GM18867 (cell line): ENCODE results near the gene CCDC12.

Experiments used
- ATAC-seq: cut with Tn5 transposase; IDR thresholded peaks from one replicate; pipeline ENCODE4 v1.9.1; 2021; ENCODE audit warnings: mild to moderate bottlenecking, moderate library complexity; ENCODE audit not compliant: unreplicated experiment

Gene CCDC12

GRCh38 chr3:47008234-47008796, 31.8 kb upstream of the CCDC12 start:
- ATAC-seq = no peak

DNA sequence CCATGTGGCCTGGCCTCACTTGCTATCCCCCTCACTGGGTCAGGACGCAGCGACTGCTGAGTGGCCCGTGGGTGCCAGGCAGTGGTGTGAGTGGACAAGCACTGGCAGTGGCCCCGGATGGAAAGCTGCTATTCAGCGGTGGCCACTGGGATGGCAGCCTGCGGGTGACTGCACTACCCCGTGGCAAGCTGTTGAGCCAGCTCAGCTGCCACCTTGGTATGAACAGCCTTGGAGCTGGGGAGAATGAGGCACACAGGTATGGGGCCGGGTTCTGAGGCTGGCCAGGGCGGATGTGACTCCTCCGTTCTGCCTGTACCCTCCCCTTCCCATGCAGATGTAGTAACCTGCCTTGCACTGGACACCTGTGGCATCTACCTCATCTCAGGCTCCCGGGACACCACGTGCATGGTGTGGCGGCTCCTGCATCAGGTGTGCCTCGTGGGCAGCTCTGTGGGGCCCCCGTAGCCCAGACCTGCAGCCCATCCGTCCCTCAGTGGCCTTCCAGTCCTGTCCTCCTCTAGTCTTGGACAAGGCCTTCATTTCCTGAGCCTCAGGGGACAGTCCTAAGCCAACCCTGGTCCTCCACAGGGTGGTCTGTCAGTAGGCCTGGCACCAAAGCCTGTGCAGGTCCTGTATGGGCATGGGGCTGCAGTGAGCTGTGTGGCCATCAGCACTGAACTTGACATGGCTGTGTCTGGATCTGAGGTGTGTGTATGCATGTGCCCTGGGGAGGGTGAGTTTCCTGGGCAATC, 31.1 kb upstream of the CCDC12 start:
- ATAC-seq = no peak

- ATAC-seq = no peak
Observed at GRCh38 chr3:47007001-47007400, 30.5 kb upstream of the CCDC12 start.

DNA sequence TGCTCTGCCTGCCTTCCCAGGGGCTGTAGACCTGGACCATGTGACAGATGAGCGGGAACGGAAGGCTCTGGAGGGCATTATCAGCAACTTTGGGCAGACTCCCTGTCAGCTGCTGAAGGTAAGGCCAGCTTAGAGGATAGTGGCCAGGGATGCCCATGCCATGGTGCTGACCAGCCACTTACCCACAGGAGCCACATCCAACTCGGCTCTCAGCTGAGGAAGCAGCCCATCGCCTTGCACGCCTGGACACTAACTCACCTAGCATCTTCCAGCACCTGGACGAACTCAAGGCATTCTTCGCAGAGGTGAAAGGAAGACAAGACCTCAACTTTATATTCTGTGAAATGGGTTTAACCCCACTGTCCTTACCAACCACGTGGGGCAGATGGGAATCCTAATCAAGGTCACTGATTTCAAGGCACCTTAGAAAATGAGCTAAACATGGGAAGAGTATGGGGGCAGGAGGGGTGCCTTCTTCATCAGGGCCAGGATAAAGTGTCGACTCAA, 29.7 kb upstream of the CCDC12 start:
- ATAC-seq = no peak

DNA sequence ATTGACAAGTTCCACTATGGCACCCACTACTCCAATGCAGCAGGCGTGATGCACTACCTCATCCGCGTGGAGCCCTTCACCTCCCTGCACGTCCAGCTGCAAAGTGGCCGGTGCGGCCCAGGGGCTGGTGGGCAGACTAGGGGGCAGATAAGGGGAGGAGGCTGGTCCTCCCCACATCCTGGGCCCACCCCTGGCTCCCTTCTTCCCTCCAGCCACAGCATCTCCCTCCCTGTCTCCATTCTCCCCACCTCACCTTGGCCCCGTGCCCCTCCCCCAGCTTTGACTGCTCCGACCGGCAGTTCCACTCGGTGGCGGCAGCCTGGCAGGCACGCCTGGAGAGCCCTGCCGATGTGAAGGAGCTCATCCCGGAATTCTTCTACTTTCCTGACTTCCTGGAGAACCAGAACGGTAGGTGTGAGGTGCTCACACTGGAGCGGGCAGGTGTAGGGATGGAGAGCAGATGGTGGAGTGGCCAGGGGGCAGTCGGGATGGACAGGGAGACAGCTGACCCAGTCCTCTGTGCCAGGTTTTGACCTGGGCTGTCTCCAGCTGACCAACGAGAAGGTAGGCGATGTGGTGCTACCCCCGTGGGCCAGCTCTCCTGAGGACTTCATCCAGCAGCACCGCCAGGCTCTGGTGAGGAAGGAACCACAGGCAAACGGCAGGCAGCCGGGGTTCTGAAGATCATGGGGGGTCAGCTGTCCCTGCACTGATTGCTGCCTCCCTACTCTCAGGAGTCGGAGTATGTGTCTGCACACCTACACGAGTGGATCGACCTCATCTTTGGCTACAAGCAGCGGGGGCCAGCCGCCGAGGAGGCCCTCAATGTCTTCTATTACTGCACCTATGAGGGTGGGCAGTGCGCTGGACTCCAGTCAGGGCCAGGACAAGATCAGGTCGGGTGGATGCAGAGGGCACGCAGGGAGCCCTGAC, 28.9 kb upstream of the CCDC12 start:
- ATAC-seq = no peak

GRCh38 chr3:47004369-47005211, 28.0 kb upstream of the CCDC12 start:
- ATAC-seq = no peak

DNA sequence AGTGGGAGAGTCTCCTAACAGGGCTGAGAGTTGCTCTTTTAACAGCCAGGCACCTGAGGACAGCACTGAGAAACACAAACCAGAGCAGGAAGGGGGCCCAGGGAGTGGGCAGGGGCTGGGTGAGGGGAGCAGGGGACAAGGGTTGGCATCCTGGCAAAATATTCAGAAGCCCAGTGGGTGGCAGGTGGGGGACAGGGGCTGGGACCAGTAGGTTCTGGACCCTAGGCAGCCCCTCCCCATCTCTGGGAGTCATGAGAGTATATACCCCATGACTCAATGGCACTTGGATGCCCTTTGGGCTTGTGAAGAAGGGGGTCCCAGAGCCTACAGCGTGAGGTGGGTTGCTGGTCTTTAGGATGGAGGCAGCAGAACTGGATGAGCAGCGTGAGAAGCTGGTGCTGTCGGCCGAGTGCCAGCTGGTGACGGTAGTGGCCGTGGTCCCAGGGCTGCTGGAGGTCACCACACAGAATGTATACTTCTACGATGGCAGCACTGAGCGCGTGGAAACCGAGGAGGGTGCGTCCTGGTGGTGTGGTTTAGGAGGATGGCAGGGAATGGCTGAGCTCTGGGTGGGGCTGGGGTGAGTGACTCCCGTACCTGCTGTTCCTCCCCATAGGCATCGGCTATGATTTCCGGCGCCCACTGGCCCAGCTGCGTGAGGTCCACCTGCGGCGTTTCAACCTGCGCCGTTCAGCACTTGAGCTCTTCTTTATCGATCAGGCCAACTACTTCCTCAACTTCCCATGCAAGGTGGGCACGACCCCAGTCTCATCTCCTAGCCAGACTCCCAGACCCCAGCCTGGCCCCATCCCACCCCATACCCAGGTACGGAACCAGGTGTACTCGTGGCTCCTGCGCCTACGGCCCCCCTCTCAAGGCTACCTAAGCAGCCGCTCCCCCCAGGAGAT, 27.2 kb upstream of the CCDC12 start:
- no peak for ATAC-seq

DNA sequence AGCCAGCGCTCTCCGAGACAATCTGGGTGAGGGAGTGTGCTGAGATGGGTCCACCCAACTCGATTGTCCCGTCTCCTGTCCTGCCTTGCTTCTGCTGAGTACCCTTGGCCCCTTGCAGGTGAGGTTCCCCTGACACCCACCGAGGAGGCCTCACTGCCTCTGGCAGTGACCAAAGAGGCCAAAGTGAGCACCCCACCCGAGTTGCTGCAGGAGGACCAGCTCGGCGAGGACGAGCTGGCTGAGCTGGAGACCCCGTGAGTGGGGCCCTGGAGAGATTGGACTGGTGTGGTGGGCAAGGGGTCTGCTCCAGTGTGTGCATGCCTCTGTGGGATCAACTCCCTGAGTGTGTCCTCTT, 26.5 kb upstream of the CCDC12 start:
- no peak for ATAC-seq

GRCh38 chr3:47002171-47003055, 25.9 kb upstream of the CCDC12 start:
- no peak for ATAC-seq

- no peak for ATAC-seq
Observed at GRCh38 chr3:47001731-47002170, 25.2 kb upstream of the CCDC12 start.

DNA sequence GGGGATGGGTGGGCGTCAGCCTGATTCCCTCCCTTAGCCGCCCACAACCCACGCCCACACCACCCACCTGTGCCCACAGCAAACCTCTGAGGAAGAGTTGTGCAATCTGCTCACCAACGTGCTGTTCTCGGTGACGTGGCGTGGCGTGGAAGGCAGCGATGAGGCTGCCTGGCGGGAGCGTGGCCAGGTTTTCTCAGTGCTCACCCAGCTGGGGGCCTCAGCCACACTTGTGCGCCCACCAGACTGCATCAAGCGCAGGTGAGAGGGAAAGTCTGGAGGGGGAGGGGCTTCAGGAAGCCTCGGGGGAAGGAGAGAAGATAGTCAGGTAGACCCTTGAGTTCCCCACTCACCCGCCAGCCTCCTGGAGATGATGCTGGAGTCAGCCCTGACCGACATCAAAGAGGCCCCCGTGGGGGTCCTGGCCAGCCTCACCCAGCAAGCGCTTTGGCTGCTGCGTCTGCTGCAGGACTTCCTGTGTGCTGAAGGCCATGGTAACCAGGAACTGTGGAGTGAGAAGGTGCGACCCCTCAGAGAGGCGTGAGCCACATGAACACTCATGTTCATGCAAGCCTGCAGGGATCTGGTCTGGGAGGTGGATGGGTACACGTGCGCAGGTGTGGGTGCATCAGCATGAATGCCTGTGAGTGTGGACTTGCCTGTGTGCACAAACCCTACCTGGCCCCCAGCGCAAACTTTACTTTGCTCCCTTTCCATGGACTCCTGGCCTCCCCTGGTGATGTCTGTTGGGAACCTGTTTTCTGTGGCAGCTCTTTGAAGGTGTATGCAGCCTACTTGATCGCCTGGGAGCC, 24.6 kb upstream of the CCDC12 start:
- ATAC-seq = no peak

DNA sequence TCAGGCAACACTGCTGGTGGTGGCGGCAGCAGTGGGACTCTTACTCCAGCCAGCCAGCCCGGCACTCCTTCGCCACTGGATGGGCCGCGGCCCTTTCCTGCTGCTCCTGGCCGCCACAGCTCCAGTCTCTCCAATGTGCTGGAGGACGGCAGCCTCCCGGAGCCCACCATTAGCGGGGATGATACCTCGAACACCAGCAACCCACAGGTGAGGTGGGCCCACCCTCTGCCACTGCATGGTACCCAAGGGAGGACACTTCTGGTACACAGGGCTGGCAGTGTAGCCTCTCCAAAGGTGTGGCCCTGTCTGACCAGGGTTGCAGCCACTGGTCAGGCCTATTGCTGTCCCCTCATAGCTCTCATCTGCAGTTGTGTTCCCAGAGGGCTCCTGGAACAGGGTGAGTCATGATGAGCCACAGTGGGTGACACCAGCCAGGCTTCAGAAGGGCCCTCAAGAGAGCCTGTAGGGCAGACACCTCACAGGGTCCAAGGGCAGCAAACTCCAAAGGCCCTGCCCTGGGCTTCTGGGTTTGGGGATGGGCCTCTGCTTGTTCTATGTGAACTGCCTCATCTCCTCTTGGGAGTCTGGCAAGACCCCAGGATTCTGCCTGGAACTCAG, 23.8 kb upstream of the CCDC12 start:
- no peak for ATAC-seq

DNA sequence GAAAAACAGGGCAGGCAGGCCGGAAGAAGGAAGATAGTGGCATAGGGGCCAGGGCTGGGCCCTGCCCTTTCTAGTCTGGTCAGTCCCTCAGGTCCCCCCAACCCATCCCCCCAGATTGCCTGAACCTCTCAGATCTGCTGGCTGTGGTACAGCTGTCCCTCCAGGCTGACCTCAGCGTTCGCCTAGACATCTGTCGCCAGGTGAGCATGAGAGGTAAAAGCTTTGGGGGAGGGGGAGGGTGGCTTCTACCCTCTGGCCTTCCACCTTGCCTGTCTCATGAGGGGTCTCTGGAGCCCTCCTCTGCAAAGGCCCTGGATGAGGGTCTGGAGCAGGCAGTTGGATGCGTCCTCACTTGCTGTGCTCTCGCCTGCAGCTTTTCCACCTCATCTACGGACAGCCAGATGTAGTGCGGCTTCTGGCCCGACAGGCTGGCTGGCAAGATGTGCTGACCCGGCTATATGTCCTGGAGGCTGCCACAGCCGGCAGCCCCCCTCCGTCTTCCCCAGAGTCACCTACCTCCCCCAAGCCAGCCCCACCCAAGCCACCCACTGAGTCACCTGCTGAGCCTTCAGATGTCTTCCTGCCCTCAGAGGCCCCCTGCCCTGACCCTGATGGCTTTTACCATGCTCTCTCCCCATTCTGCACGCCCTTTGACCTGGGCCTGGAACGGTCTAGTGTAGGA, 23.1 kb upstream of the CCDC12 start:
- no peak for ATAC-seq

DNA sequence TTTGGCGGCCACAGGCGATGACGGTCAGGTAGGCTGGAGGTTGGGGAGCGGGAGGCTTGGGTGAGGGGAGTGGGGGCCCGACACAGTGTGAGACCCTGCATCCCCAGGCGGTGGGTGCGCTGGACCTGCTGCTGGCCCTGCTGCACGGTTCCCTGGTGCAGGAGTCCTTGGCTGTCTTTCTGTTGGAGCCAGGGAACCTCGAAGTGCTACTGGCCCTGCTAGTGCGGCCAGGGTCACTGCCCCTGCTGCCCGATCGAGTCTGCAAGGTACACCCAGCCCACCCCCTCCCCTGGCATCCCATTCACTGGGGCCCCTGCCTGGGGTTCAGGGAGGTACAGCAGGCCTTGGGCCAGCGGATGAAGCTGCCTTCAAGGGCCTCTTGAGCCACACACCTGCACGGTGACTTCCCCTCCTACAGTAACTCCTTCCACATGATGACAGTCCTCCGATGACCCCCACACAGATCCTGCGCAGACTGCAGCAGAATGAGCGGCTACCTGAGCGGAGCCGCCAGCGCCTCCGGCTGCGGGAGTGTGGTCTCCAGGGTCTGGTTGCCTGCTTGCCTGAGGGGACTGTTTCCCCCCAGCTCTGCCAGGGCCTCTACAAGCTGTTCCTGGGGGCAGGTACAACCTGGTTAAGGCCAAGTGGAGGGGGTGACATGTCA, 22.4 kb upstream of the CCDC12 start:
- no peak for ATAC-seq

- no peak for ATAC-seq
Observed at GRCh38 chr3:46998121-46998851, 21.7 kb upstream of the CCDC12 start.
